ENCODE measurements around the gene ZNF446. TPM values are rescaled to one million over a fixed set of nuclear protein-coding genes. Genes with fewer than 3 reads are reported as not detected.

The ZNF446 gene
- total and polyA plus RNA-seq, 9 of the 15 experiments (the other 6 are each of a cell fraction or from before 2014, with no cell fraction given) = 0.07 to 4.8 (median 1.2) TPM

- TF ChIP-seq CREBBP (IDR thresholded peaks at IDR 0.05; ENCODE audit: low read depth, low read length) (no peak), ZNF830 (CRISPR knock-in tag; IDR thresholded peaks at IDR 0.05) (no peak), MTA2 (IDR thresholded peaks at IDR 0.05; ENCODE audit: low read depth) (no peak), SMAD3 (CRISPR knock-in tag; conservative IDR thresholded peaks at IDR 0.05) (no peak), SNAPC5 (CRISPR knock-in tag; IDR thresholded peaks at IDR 0.05) (no peak), ZNF239 (CRISPR knock-in tag; IDR thresholded peaks at IDR 0.05) (no peak), ATF1 (CRISPR knock-in tag; IDR thresholded peaks at IDR 0.05) (no peak; the same call in 1 of the 2 replicates), ATF1 (tag; IDR thresholded peaks at IDR 0.05) (peak; percentile 89), RBM25 (IDR thresholded peaks at IDR 0.05; ENCODE audit: low read depth, low read length, severe bottlenecking) (peak; percentile 64), ZNF740 (CRISPR knock-in tag; IDR thresholded peaks at IDR 0.05) (peak; percentile 54; the same call in 1 of the 2 replicates), ZNF740 (tag; IDR thresholded peaks at IDR 0.05) (no peak), RBM22 (IDR thresholded peaks at IDR 0.05; ENCODE audit: low read depth, low read length, poor library complexity, severe bottlenecking) (peak; percentile 84), HBP1 (CRISPR knock-in tag; IDR thresholded peaks at IDR 0.05) (no peak), EGR1 (conservative IDR thresholded peaks at IDR 0.05) (peak; percentile 78), NFIX (CRISPR knock-in tag; IDR thresholded peaks at IDR 0.05; ENCODE audit: low read depth) (no peak), MTA3 (IDR thresholded peaks at IDR 0.05; ENCODE audit: borderline replicate concordance) (peak; percentile 49; the same call in 1 of the 2 replicates), TARDBP (IDR thresholded peaks at IDR 0.05) (no peak), ZBTB8A (IDR thresholded peaks at IDR 0.05; ENCODE audit: partially characterized antibody) (no peak), ZFP30 (CRISPR knock-in tag; IDR thresholded peaks at IDR 0.05; ENCODE audit: borderline replicate concordance) (no peak), MBD2 (IDR thresholded peaks at IDR 0.05; ENCODE audit: borderline replicate concordance, low read depth) (peak; percentile 93), ZNF12 (CRISPR knock-in tag; IDR thresholded peaks at IDR 0.05) (no peak)
These were observed 24.6 kb upstream of the ZNF446 start, which contains the start of gene ZNF324B (continued) for GRCh38 chr19:58451358-58452101.
